ENCODE data around the gene GARS1. TPM values are rescaled to one million over a fixed set of nuclear protein-coding genes. Genes with fewer than 3 reads are reported as not detected.
"Not testable (repeated sequence)": the region's sequence is repeated elsewhere in the genome, so short reads cannot be mapped to it uniquely, and the experiment has no call there.

Gene GARS1
- polyA plus RNA-seq, 1 donor from 2014 or later, result 79.1 TPM

DNA sequence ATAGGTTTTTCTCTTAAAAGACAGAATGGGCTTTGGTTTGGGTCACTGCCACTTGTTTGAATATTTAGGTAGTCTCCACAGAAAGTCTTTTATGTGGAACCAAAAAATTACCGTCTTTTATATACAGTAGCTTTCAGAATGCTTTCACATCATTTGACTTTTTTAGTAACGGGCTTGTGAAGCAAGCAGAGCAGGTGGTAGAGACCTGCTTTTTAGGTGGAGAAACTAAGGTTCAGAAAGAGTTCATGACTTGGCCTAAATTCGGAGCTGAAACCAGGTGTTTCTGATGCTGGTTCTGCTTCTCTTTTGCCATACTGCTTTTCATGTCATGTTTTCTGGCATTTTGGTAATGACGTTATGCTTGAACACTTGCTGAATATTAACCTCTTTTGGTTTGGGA is 36.3 kb downstream of the GARS1 start:
- Mint-ChIP-seq H3K27ac (no peak overlapping the region), H3K9me3 (no peaks in the 10 kb centered on the region), H3K4me3 (no peak overlapping the region), H3K27me3 (no peaks in the 10 kb centered on the region), H3K4me1 (no peaks in the 10 kb centered on the region), H3K36me3 (peaks cover 3% of the 10 kb centered on the region)

DNA sequence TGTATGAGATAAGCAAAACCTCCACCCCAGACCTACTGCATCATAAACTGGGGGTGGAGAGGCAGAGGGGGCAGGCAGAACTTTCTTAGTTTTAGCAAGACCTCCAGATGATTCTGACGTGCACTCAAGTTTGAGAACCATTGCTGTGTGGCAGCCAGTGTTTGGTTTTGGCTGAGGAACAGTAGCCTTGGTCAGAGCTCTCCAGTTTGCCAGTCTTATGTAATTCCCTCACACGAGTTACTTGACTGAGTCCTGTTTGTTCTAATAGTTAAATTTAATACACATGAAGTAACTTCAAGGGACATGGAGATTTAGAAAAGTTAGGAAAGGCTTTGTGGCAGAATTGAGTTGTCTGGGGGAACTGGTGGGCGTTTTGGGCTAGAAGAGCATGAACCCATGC is 38.5 kb downstream of the GARS1 start:
- no peaks in the 10 kb centered on the region for H3K27me3 Mint-ChIP-seq
- peaks cover 3% of the 10 kb centered on the region for H3K36me3 Mint-ChIP-seq
- no peaks in the 10 kb centered on the region for H3K9me3 Mint-ChIP-seq
- H3K4me1 Mint-ChIP-seq, result no peaks in the 10 kb centered on the region
- no peak overlapping the region for H3K27ac Mint-ChIP-seq
- H3K4me3 Mint-ChIP-seq, result no peak overlapping the region

DNA sequence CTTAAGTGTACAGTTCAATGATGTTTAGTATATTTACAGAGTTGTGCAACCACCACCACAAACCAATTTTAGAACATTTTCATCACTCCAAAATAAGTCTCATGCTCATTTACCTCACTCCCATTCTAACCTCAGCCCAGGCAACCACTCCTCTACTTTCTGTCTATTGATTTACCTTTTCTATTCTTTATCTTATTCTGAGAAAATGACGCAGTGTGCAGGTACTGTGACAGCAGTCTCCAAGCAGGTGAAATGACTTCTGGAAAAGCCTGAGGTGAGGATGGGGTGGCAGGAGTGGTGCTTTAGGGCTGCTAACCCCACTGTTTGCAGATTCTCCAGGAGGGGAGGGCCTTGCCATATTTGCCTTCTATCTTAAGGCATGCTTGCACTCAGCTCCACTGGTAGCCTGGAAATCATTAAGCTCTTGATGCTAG is 39.5 kb downstream of the GARS1 start:
- H3K36me3 Mint-ChIP-seq, result peaks cover 2% of the 10 kb centered on the region
- H3K27ac Mint-ChIP-seq, result no peak overlapping the region
- H3K4me3 Mint-ChIP-seq, result no peak overlapping the region

DNA sequence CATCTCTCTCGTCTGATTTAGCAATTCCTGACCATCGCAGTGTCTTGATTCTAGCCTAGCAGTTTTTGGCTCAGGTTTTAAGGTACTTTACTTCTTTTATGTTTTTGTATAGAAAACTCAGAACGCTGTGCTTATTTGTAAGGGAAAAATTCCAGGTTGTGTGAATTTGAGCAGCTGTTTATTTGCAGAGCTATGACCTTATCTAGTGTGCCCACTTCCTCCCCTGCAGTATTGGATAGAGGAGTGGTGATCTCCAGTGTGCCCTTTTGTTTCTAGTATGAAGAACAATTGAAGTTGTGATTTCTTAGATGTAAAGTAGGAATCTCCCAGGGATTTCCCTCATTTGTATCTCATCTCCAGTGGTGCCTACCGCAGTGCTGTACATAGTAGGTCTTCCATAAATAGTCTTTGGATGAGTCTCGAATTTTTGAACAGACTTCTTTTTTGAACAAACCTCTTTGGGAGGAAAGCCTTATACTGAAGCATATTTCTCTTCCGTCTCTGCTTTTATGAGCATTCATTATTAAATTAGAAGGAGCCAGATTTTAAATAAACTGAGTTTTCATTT is 40.0 kb downstream of the GARS1 start:
- Mint-ChIP-seq H3K4me3 (no peak overlapping the region), H3K36me3 (peaks cover 1% of the 10 kb centered on the region), H3K27ac (peak overlapping the region in 1 of 3 donors; percentile 44), H3K4me1 (no peaks in the 10 kb centered on the region), H3K27me3 (no peaks in the 10 kb centered on the region), H3K9me3 (no peaks in the 10 kb centered on the region)

More for the DNA sequence above, 39.5 kb downstream of the GARS1 start:
- H3K4me1 Mint-ChIP-seq, result no peaks in the 10 kb centered on the region
- no peaks in the 10 kb centered on the region for H3K9me3 Mint-ChIP-seq
- H3K27me3 Mint-ChIP-seq, result no peaks in the 10 kb centered on the region

DNA sequence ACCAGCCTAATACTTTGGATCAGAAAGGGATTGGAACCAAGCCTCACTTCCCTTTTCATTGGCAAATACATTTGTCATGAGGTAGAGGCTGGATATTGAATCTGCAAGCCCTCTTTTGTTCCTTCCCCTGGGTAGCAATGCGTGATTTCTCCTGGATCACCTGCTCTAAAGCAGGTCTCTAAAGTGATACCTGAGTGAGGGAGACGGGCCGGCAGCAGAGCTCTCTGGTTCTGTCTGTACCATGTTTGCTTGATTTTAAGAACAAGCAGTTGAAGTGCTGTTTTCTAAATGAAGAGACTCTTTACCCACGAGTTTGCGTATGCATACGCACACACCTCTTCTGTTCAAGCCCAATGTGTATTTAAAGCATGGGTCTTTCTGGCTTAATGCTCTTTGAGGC is 41.1 kb downstream of the GARS1 start:
- Mint-ChIP-seq H3K27me3 (no peaks in the 10 kb centered on the region), H3K27ac (no peak overlapping the region), H3K4me3 (no peak overlapping the region), H3K4me1 (no peaks in the 10 kb centered on the region), H3K9me3 (no peaks in the 10 kb centered on the region), H3K36me3 (peaks cover 1% of the 10 kb centered on the region)

DNA sequence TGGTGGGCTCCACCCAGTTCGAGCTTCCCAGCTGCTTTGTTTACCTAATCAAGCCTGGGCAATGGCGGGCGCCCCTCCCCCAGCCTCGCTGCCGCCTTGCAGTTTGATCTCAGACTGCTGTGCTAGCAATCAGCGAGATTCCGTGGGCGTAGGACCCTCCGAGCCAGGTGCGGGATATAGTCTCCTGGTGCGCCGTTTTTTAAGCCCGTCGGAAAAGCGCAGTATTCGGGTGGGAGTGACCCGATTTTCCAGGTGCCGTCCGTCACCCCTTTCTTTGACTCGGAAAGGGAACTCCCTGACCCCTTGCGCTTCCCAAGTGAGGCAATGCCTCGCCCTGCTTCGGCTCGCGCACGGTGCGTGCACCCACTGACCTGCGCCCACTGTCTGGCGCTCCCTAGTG is 47.6 kb downstream of the GARS1 start:
- not testable (repeated sequence) for H3K4me1 Mint-ChIP-seq, H3K27ac Mint-ChIP-seq, H3K36me3 Mint-ChIP-seq, H3K27me3 Mint-ChIP-seq, H3K9me3 Mint-ChIP-seq, H3K4me3 Mint-ChIP-seq

DNA sequence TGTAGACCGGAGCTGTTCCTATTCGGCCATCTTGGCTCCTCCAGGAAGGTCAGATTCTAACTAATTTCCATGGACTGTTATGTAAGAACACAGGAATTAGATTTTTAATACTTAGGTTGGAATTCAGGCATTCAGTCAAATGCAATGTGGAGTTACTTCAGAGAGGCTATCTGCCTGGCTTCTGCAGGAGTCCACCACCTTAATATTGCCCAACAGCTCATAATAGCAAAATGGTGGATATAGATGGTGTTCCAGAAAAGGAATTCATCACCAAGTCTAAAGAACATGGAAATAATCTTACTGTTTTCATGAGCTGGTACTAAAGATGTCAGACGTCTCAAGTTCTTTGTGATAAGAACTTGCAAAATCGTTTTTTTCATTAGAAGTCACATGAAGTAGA is 48.1 kb downstream of the GARS1 start:
- Mint-ChIP-seq H3K36me3 (peaks cover 8% of the 10 kb centered on the region), H3K27me3 (no peaks in the 10 kb centered on the region), H3K9me3 (no peaks in the 10 kb centered on the region), H3K27ac (no peak overlapping the region), H3K4me3 (no peak overlapping the region), H3K4me1 (no peaks in the 10 kb centered on the region)

DNA sequence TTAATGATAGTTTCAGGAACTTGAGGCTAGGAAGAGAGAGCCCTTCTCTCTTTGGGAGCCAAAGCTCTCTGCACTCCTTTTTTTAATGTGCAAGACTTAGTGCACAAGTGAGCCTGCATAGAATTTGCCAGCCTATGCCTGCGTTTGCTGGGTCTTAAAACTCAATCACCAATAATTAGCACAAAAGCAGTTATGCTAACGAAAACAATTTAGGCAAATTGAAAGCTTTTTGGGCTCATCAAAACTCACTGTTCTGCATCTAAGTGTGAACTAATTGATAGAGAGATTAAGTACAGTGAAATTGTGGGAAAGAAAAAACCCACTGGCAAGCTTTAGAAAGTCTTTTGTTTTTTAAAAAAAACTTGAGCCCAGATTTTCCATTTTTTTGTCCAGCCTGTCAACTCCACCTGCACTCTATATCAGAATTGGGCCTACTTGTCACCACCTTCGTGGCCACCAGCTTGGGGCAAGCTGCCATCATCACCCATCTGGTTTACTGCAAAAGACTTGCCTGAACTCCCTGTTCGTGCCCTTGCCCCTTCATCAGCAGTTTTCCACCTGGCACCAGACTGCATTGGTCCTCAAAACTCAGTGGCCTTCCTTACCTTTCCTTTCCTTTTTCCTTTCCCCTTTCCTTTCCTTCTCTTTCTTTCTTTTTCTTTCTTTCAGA is 49.7 kb downstream of the GARS1 start:
- Mint-ChIP-seq H3K27me3 (no peaks in the 10 kb centered on the region), H3K36me3 (peaks cover 8% of the 10 kb centered on the region), H3K9me3 (no peaks in the 10 kb centered on the region), H3K4me3 (no peak overlapping the region), H3K27ac (no peak overlapping the region), H3K4me1 (no peaks in the 10 kb centered on the region)

DNA sequence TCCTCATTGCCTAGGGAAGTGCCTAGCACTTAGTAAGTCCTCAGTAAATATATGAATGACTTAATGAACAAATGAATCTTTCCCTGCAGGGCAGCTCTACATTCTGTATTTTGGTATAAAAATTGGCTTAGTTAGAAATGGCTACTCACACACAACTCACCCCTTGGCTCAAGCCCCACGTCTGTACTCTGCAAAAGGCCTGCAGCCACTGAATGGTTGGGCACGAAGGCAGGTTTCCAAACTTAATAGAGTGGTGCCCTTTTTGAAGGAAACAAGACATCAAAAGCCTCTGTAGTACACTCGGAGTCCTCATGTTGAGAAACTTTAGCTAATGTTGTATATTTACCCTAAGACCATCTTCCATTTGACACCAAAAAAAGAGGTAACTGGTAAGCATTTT is 51.0 kb downstream of the GARS1 start:
- no peak overlapping the region for H3K27ac Mint-ChIP-seq
- no peaks in the 10 kb centered on the region for H3K9me3 Mint-ChIP-seq
- H3K4me1 Mint-ChIP-seq, result no peaks in the 10 kb centered on the region
- peaks cover 8% of the 10 kb centered on the region for H3K36me3 Mint-ChIP-seq
- H3K4me3 Mint-ChIP-seq, result no peak overlapping the region
- H3K27me3 Mint-ChIP-seq, result no peaks in the 10 kb centered on the region

DNA sequence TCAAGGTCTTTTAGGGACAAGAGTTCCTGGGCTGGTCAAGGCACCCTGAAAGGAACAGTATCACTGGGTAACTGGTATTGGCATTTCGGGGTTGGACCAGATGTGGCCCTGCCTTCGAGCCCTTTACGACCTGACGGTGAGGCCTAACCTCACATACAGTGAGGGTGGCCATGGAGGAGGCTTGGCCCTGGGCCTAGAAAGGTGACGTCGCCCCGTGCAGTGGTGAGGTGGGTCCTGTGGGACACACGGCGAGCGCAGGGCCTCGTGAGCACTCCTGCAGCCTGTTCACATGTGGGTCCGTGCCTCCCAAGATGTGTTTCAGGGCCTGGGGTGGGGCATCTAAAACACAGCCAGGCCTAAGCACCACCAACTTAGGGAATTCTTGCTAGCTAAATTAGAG is 51.5 kb downstream of the GARS1 start:
- peak overlapping the region in 1 of 3 donors; percentile 64 for H3K27ac Mint-ChIP-seq
- no peaks in the 10 kb centered on the region for H3K27me3 Mint-ChIP-seq

DNA sequence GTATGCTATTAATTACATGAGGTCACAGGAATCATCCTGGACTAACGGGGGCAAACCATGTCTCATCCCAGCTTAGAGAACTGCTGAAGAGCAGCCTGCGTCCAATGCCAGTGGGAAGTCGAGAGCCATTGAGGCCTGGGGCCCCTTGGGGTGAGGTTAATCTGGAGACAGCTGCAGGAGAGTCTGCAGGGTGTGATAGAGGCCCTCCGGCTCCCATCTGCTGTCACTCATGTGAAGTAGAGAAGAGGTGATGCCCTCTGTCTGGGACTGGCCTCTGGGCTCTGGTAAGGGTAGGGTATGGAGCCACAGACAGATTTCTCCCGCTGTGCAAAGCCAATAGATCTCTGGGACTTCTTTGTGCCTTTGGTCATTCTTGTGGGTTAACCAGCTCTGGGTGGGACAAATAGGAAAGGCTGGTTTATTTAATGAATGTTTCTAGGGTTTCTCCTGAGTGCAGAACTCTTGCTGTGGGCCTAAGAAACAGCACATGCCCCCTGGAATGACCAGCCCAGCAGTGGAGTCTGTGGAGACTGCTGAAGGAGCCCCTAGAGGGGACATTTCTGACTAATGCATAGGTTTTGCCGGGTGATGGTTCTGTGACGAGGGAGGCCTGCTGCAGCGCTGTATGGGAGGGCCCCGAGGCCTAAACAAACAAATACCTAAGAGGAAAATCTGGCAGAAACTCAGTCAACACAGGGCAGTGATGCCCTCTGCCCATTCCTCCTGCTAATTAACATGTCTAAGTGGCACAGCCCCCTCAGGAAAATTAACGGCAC is 53.1 kb downstream of the GARS1 start:
- Mint-ChIP-seq H3K27me3 (no peaks in the 10 kb centered on the region), H3K36me3 (peaks cover 8% of the 10 kb centered on the region), H3K4me3 (no peak overlapping the region), H3K27ac (no peak overlapping the region), H3K4me1 (no peaks in the 10 kb centered on the region), H3K9me3 (no peaks in the 10 kb centered on the region)

More for the DNA sequence above, 51.5 kb downstream of the GARS1 start:
- Mint-ChIP-seq H3K9me3 (no peaks in the 10 kb centered on the region), H3K36me3 (peaks cover 8% of the 10 kb centered on the region), H3K4me1 (no peaks in the 10 kb centered on the region), H3K4me3 (no peak overlapping the region)

DNA sequence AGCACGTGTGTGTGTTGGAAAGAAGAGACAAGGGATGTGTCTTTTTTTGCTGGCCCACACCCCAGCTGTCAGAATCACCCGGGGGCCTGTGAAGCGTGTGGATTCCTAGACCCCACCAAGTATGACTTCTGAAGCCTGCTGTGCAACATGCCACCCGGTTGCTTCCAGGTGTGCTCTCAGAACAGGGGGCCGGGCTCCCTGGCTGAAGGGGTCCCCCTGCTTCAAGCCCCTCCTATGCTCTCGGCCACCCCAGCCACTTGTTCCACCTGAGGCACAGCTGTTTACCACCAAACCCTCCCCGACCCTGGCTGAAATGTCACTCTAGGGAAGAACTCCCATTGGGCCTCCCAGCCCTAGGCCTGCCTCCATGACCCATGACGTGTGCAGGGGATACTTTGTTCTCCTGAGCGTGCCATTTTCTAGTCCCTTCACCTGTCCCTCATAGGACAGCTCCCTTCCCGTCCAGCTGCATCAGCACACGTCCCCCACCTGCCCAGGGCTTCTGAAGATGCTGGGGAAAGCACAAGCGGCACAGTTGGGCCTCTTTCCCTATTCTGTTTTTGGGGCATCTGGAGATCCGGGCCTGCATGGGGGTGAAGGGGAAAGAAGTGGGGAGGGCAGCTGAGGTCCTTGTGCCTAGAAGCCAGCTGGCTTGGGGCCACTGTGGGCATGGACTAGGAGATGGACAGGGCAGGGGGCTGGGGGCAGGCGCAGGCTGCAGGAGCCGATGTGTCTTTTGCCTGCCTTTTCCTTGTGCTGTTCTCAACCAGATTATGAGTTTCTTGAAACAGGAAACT is 54.3 kb downstream of the GARS1 start:
- Mint-ChIP-seq H3K36me3 (peaks cover 8% of the 10 kb centered on the region), H3K4me3 (no peak overlapping the region), H3K4me1 (no peaks in the 10 kb centered on the region), H3K27ac (peak overlapping the region in 1 of 3 donors; percentile 64), H3K9me3 (no peaks in the 10 kb centered on the region), H3K27me3 (no peaks in the 10 kb centered on the region)

DNA sequence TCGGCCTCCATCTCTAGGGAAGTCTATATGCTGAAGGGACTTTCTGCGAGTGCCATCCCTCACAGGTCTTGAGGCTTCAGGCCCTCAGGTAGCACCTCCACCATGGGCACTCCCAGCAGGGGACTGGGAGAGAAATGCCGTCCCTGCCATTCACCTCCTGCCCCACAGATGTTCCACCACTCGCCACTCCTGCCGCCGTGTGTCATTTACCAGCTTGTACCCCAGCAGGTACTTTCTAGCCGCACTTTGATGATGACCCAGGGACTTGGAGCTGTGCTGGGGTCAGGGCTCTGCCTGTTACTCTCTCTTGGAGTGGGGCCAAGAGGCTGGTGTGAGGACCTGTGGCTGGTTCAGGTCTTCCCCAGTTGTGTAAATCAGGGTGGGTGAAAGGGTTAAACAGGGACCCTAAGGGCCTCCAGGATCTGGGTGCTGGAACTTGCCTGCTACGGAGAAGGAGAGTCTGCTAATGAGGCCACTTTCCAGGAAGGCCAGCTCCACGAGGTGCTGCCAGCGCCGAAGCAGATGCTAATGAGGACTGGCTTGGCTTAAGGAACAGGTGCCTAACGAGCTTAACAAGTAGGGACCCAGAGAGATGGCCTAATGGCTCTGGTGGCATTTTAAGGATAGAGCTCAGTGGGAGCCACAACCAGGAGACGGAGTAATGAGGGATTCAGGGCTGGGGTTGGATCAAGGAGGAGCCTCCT is 55.2 kb downstream of the GARS1 start:
- H3K4me1 Mint-ChIP-seq, result no peaks in the 10 kb centered on the region
- no peaks in the 10 kb centered on the region for H3K9me3 Mint-ChIP-seq
- H3K36me3 Mint-ChIP-seq, result peaks cover 5% of the 10 kb centered on the region
- no peak overlapping the region for H3K4me3 Mint-ChIP-seq
- H3K27ac Mint-ChIP-seq, result peak overlapping the region in 1 of 3 donors; percentile 64
- H3K27me3 Mint-ChIP-seq, result no peaks in the 10 kb centered on the region

DNA sequence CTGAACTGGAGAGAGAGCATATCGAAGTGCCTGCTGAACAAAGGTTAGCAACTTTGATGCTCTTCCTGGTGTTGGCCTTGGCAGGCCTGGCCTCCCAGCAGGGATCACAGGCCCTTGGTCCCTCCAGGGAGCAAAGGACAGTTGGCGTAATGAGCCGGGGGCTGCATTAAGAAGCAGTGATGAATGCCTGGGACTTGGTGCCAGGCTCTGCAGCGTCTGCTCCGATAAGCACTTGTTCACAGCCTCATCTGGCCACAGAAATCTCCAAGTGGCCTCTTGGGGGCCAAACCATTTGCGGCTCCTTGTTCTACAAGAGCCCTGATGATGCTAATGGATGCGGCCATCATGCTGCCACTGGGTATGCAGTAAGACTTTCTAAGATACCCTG is 55.7 kb downstream of the GARS1 start:
- H3K27ac Mint-ChIP-seq, result no peak overlapping the region
- no peaks in the 10 kb centered on the region for H3K36me3 Mint-ChIP-seq
- no peak overlapping the region for H3K4me3 Mint-ChIP-seq
- no peaks in the 10 kb centered on the region for H3K27me3 Mint-ChIP-seq
- H3K4me1 Mint-ChIP-seq, result no peaks in the 10 kb centered on the region
- H3K9me3 Mint-ChIP-seq, result no peaks in the 10 kb centered on the region

DNA sequence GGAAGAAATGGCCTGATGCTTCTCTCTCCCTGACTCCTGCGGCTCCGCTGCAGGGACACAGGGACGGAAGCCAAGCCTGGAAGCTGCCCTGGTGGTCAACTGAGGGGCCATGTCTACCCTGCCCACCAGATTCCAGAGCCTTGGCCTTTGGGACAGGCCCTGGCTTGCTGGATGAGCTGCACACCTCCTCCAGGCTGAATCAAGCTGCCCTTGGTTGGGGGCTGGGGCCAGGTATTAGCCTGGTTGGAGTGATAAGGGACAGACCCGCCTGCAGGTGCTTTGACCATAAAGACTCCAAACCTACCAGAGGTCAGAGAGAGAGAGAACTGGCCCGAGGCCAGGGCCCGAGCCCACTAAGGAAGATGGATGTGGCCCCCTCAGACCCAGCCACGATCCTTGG is 57.5 kb downstream of the GARS1 start:
- Mint-ChIP-seq H3K27ac (no peak overlapping the region), H3K4me1 (no peaks in the 10 kb centered on the region), H3K9me3 (no peaks in the 10 kb centered on the region), H3K4me3 (no peak overlapping the region), H3K36me3 (no peaks in the 10 kb centered on the region), H3K27me3 (no peaks in the 10 kb centered on the region)

Data from IgD-negative memory B cell (primary cell).